MCF 10A (cell line): ENCODE data around the gene LRRC36. TPM values are rescaled to one million over a fixed set of nuclear protein-coding genes. Genes with fewer than 3 reads are reported as not detected.

Experiments used
- BruUV-seq: library from RNA; stranded (reverse); fragments of 400-500 nt; replicated peaks from 2 replicates; lab custom pipeline; 2021; lab: Mats Ljungman, UMichigan
- CTCF ChIA-PET: fragments of 300-600 bp; sonication (Branson Sonifier 250); formaldehyde crosslinking; extraction: SDS; loops from one replicate; lab custom pipeline; 2021; ENCODE audit warnings: antibody characterized with exemption, inconsistent platforms; lab: Yijun Ruan, JAX
- POLR2A ChIA-PET: fragments of 300-600, 350-650 bp; sonication (Branson Sonifier 250); formaldehyde crosslinking; extraction: SDS; loops from one replicate; lab custom pipeline; 2020; ENCODE audit warnings: antibody characterized with exemption, inconsistent platforms; lab: Yijun Ruan, JAX
- DNase-seq: peaks from one replicate; pipeline ENCODE4 v3.0.0-alpha.2; 2018; ENCODE audit not compliant: unreplicated experiment
- H3K27ac Mint-ChIP-seq: one replicate; pipeline ENCODE4 v1.8.0; 2022; ENCODE audit warnings: mild to moderate bottlenecking, low read depth, mixed read lengths; ENCODE audit not compliant: unreplicated experiment
- H3K27me3 Mint-ChIP-seq: one replicate; pipeline ENCODE4 v1.8.0; 2022; ENCODE audit warnings: mixed read lengths; ENCODE audit not compliant: insufficient read depth, unreplicated experiment
- H3K36me3 Mint-ChIP-seq: one replicate; pipeline ENCODE4 v1.8.0; 2022; ENCODE audit warnings: mild to moderate bottlenecking, moderate library complexity, mixed read lengths; ENCODE audit not compliant: insufficient read depth, unreplicated experiment
- H3K4me1 Mint-ChIP-seq: one replicate; pipeline ENCODE4 v1.8.0; 2022; ENCODE audit warnings: mixed read lengths; ENCODE audit not compliant: insufficient read depth, unreplicated experiment
- H3K4me3 Mint-ChIP-seq: one replicate; pipeline ENCODE4 v1.8.0; 2022; ENCODE audit warnings: mild to moderate bottlenecking, moderate library complexity, mixed read lengths; ENCODE audit not compliant: unreplicated experiment
- H3K9me3 Mint-ChIP-seq: one replicate; pipeline ENCODE4 v1.8.0; 2022; ENCODE audit warnings: mixed read lengths; ENCODE audit not compliant: unreplicated experiment
- CTCF ChIP-seq: fragments of 200-600 bp; IDR thresholded peaks from one replicate; pipeline ENCODE4 v1.8.0; 2022; ENCODE audit warnings: antibody characterized with exemption, mild to moderate bottlenecking; ENCODE audit not compliant: unreplicated experiment
- intact Hi-C: fragments of 100-400 bp; cut with micrococcal nuclease; formaldehyde crosslinking; loops from 2 replicates; pipeline ENCODE4 v1.14.1; 2022
- total RNA-seq: library from RNA; stranded (reverse); gene quantifications from 2 replicates; pipeline ENCODE4 v1.2.3, GENCODE V29; 2022

LRRC36 gene
- total RNA-seq, 1 experiment from 2014 or later, result not detected

DNA sequence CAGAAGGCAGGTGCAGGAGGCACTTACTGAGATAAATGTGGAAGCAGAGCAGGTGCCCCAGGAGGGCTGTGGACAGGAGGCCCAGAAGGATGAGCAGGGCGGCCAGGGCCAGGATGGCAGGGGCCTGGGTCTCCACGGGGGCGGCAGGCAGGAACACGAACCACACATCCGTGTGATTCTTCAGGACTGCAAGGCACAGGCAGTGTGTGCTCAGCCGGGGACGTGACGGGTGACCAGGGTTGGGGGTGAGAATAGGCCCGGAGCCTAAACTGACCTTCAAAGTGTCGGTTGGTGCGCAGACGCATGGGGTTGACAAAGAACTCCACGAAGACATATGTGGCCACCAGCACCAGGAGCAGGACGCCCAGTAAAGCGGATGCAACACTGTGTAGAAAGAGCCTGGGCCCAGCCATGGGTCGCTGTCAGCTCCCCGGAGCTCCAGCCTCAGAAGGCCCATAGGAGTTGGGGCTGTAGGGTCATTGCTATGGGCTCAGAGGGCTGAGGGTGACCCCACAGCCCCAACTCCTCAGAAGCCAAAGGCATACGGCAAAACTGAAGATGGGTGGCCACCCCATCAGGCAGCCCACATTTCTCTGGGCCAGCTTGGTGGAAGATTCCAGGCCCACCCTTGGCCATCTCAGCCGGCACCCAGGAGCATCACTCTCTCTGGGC is 72.1 kb downstream of the LRRC36 start:
- ChIA-PET POLR2A (no interaction called here), CTCF (interaction anchor here (0.5 to 0.6 kb wide), 2 partner anchors 139 to 176 kb away, joined by 4 to 5 read pairs; no protein-coding TSS in a partner anchor)
- intact Hi-C loops, result no loop called here
- no peak overlapping the region for H3K4me3 Mint-ChIP-seq
- DNase-seq, result no peak
- H3K27ac Mint-ChIP-seq, result no peak overlapping the region
- H3K9me3 Mint-ChIP-seq, result no peaks in the 10 kb centered on the region
- no peaks in the 10 kb centered on the region for H3K27me3 Mint-ChIP-seq
- no peak for TF ChIP-seq CTCF
- peaks cover 14% of the 10 kb centered on the region for H3K4me1 Mint-ChIP-seq
- peaks cover 6% of the 10 kb centered on the region for H3K36me3 Mint-ChIP-seq
- BruUV-seq, result no TSS peak

DNA sequence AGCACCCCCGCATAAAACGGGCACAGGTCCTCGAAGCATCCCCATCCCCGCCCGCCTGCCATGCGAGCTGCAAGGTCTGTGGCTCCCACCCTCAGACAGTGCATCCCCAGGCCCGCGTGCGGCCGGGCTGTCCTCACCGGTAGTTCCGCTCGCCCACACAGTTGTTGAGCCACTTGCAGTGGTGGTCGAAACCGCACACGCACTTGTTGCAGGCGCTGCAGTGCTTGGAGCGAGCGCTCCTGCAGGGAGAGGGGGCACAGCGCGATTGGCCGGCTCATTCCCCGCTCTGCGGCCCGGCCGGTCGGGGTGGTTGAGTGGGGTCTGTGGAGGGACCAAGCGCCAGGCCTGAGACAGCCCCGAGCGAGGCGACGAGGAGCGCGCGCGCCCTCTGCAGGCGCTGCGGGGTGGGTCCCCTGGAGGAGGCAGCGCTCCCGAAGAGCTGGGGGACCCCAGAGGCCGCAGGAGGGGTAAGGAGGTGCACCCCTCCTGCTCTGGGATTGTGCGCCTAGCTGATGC is 72.7 kb downstream of the LRRC36 start:
- POLR2A ChIA-PET, result no interaction called here
- BruUV-seq, result no TSS peak
- TF ChIP-seq CTCF, result no peak
- peaks cover 6% of the 10 kb centered on the region for H3K36me3 Mint-ChIP-seq
- no peaks in the 10 kb centered on the region for H3K9me3 Mint-ChIP-seq
- no peak overlapping the region for H3K4me3 Mint-ChIP-seq
- intact Hi-C loops, result no loop called here
- CTCF ChIA-PET, result interaction anchor here (0.6 to 0.8 kb wide), 3 partner anchors 138 to 807 kb away, joined by 3 to 4 read pairs (median 4); no protein-coding TSS in a partner anchor
- H3K27me3 Mint-ChIP-seq, result no peaks in the 10 kb centered on the region
- no peak overlapping the region for H3K27ac Mint-ChIP-seq
- no peak for DNase-seq
- H3K4me1 Mint-ChIP-seq, result peaks cover 14% of the 10 kb centered on the region

- Mint-ChIP-seq H3K4me3 (no peak overlapping the region), H3K36me3 (peaks cover 6% of the 10 kb centered on the region), H3K9me3 (no peaks in the 10 kb centered on the region), H3K27me3 (no peaks in the 10 kb centered on the region), H3K4me1 (peaks cover 14% of the 10 kb centered on the region), H3K27ac (no peak overlapping the region)
- intact Hi-C loops, result no loop called here
- no peak for DNase-seq
- ChIA-PET CTCF (interaction anchor here (0.5 to 0.8 kb wide), 3 partner anchors 139 to 807 kb away, joined by 3 to 4 read pairs (median 3); no protein-coding TSS in a partner anchor), POLR2A (interaction anchor here (0.5 kb wide), 2 partner anchors 41 to 123 kb away, joined by 3 to 5 read pairs; no protein-coding TSS in a partner anchor)
- no peak for TF ChIP-seq CTCF
- no TSS peak for BruUV-seq
These were observed 73.4 kb downstream of the LRRC36 start for GRCh38 chr16:67399749-67400704.
